PC-9 (cell line): ENCODE results near the gene FUT7.

Experiments
- CTCF ChIP-seq: fragments of 200-600 bp; sonication (generic); conservative IDR thresholded peaks from 2 replicates; pipeline ENCODE4 v1.6.1; 2017; ENCODE audit warnings: mixed run types, antibody characterized with exemption, mild to moderate bottlenecking, moderate library complexity
- EZH2 ChIP-seq: fragments of 200-600 bp; sonication (generic); IDR thresholded peaks from 2 replicates; pipeline ENCODE4 v1.8.0; 2017; ENCODE audit warnings: antibody characterized with exemption, low read depth

- TF ChIP-seq CTCF (no peak), EZH2 (no peak)
Measured at GRCh38 chr9:137079401-137079787, 47.5 kb upstream of the FUT7 start.
